ENCODE measurements around the gene GLB1L2. TPM values are rescaled to one million over a fixed set of nuclear protein-coding genes. Genes with fewer than 3 reads are reported as not detected.

The GLB1L2 gene
- total RNA-seq, 1 donor from 2014 or later = 0.29 TPM

GRCh38 chr11:134417871-134418840 lies 86.4 kb downstream of the GLB1L2 start:
- DNase-seq (ENCODE audit: low spot score) = no peak

- no peak for DNase-seq (ENCODE audit: low spot score)
These were observed 91.3 kb downstream of the GLB1L2 start for GRCh38 chr11:134423106-134423505.

- no peak for DNase-seq (ENCODE audit: low spot score)
These were observed 93.6 kb downstream of the GLB1L2 start for GRCh38 chr11:134425413-134425812.

Other genes with a start within 250 kb of the GLB1L2 start
- 15.8 TPM for gene NCAPD3, start 108.0 kb upstream of the GLB1L2 start, total RNA-seq
- gene VPS26B, start 107.3 kb upstream of the GLB1L2 start, total RNA-seq = 37.4 TPM
- 45.9 TPM for gene THYN1, start 78.6 kb upstream of the GLB1L2 start, total RNA-seq
- 24.5 TPM for gene ACAD8, start 78.4 kb upstream of the GLB1L2 start, total RNA-seq
- not detected for gene GLB1L3, start 55.6 kb upstream of the GLB1L2 start, total RNA-seq
- 0.32 TPM for gene B3GAT1, start 80.3 kb downstream of the GLB1L2 start, total RNA-seq

Measured in mesenteric fat pad (tissue), 1 donor.